ENCODE results near the gene CHCHD6.

DNA sequence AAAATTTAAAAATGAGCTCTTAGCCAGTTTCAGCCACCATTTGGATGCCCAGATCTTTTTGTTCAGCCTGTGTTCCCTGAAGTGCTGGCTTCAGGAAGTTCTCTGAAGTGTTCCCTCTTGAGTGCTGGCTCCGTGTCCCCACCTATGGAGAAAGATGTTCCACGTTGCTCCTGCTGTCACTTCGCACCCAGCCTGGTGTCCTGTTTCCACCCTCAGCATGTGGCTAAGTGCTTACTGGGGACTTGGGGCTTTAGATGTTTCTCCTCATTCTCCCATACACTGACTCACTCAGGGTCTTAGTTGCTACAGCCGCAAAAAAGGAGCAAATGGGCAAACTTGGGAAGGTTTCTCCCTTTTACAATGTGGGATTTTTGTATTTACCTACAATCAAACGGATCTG lies 16.6 kb downstream of the CHCHD6 start:
- TF ChIP-seq, protein P1, sequence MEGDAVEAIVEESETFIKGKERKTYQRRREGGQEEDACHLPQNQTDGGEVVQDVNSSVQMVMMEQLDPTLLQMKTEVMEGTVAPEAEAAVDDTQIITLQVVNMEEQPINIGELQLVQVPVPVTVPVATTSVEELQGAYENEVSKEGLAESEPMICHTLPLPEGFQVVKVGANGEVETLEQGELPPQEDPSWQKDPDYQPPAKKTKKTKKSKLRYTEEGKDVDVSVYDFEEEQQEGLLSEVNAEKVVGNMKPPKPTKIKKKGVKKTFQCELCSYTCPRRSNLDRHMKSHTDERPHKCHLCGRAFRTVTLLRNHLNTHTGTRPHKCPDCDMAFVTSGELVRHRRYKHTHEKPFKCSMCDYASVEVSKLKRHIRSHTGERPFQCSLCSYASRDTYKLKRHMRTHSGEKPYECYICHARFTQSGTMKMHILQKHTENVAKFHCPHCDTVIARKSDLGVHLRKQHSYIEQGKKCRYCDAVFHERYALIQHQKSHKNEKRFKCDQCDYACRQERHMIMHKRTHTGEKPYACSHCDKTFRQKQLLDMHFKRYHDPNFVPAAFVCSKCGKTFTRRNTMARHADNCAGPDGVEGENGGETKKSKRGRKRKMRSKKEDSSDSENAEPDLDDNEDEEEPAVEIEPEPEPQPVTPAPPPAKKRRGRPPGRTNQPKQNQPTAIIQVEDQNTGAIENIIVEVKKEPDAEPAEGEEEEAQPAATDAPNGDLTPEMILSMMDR (IDR thresholded peaks at IDR 0.05; ENCODE audit: low read depth, low read length, missing input control) = no peak
- TF ChIP-seq YY1 (IDR thresholded peaks at IDR 0.05) (no peak), TAF1 (conservative IDR thresholded peaks at IDR 0.05) (no peak), HNF4G (IDR thresholded peaks at IDR 0.05) (no peak), GABPA (IDR thresholded peaks at IDR 0.05 in 1 of 2, conservative IDR thresholded peaks at IDR 0.05 in 1 of 2) (no peak), JUND (IDR thresholded peaks at IDR 0.05) (no peak), HNF4A (conservative IDR thresholded peaks at IDR 0.05) (no peak), RAD21 (IDR thresholded peaks at IDR 0.05) (no peak)
- TF ChIP-seq, protein P2, sequence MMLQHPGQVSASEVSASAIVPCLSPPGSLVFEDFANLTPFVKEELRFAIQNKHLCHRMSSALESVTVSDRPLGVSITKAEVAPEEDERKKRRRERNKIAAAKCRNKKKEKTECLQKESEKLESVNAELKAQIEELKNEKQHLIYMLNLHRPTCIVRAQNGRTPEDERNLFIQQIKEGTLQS (IDR thresholded peaks at IDR 0.05) = no peak
- TF ChIP-seq, protein P3, sequence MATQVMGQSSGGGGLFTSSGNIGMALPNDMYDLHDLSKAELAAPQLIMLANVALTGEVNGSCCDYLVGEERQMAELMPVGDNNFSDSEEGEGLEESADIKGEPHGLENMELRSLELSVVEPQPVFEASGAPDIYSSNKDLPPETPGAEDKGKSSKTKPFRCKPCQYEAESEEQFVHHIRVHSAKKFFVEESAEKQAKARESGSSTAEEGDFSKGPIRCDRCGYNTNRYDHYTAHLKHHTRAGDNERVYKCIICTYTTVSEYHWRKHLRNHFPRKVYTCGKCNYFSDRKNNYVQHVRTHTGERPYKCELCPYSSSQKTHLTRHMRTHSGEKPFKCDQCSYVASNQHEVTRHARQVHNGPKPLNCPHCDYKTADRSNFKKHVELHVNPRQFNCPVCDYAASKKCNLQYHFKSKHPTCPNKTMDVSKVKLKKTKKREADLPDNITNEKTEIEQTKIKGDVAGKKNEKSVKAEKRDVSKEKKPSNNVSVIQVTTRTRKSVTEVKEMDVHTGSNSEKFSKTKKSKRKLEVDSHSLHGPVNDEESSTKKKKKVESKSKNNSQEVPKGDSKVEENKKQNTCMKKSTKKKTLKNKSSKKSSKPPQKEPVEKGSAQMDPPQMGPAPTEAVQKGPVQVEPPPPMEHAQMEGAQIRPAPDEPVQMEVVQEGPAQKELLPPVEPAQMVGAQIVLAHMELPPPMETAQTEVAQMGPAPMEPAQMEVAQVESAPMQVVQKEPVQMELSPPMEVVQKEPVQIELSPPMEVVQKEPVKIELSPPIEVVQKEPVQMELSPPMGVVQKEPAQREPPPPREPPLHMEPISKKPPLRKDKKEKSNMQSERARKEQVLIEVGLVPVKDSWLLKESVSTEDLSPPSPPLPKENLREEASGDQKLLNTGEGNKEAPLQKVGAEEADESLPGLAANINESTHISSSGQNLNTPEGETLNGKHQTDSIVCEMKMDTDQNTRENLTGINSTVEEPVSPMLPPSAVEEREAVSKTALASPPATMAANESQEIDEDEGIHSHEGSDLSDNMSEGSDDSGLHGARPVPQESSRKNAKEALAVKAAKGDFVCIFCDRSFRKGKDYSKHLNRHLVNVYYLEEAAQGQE (IDR thresholded peaks at IDR 0.05) = no peak
- TF ChIP-seq, protein P4, sequence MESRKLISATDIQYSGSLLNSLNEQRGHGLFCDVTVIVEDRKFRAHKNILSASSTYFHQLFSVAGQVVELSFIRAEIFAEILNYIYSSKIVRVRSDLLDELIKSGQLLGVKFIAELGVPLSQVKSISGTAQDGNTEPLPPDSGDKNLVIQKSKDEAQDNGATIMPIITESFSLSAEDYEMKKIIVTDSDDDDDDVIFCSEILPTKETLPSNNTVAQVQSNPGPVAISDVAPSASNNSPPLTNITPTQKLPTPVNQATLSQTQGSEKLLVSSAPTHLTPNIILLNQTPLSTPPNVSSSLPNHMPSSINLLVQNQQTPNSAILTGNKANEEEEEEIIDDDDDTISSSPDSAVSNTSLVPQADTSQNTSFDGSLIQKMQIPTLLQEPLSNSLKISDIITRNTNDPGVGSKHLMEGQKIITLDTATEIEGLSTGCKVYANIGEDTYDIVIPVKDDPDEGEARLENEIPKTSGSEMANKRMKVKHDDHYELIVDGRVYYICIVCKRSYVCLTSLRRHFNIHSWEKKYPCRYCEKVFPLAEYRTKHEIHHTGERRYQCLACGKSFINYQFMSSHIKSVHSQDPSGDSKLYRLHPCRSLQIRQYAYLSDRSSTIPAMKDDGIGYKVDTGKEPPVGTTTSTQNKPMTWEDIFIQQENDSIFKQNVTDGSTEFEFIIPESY (IDR thresholded peaks at IDR 0.05) = no peak
- TF ChIP-seq, protein P5, sequence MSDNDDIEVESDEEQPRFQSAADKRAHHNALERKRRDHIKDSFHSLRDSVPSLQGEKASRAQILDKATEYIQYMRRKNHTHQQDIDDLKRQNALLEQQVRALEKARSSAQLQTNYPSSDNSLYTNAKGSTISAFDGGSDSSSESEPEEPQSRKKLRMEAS (IDR thresholded peaks at IDR 0.05) = no peak

Measured in liver (tissue), 3 donors.